Brain microvascular endothelial cell (primary cell): ENCODE results near the gene EVC.
"Not testable (repeated sequence)": the region's sequence is repeated elsewhere in the genome, so short reads cannot be mapped to it uniquely, and the experiment has no call there.

Source experiments
- DNase-seq: peaks from one replicate; pipeline ENCODE4 v3.0.0-alpha.2; 2020
- H3K27ac ChIP-seq: fragments of 250-450 bp; sonication (Bioruptor Pico); 2 replicates; pipeline ENCODE4 v1.5.1; 2020; ENCODE audit warnings: mild to moderate bottlenecking, moderate library complexity
- H3K27me3 ChIP-seq: fragments of 250-450 bp; sonication (Bioruptor Pico); replicated peaks from 2 replicates; pipeline ENCODE4 v1.5.1; 2020; ENCODE audit warnings: mild to moderate bottlenecking
- H3K36me3 ChIP-seq: fragments of 250-450 bp; sonication (Bioruptor Pico); replicated peaks from 2 replicates; pipeline ENCODE4 v1.5.1; 2020; ENCODE audit warnings: mild to moderate bottlenecking
- H3K4me3 ChIP-seq: 2 replicates; pipeline ENCODE4 v1.5.1; 2011; ENCODE audit warnings: low read depth, mild to moderate bottlenecking, control low read depth, low read length, moderate library complexity
- in situ Hi-C: cut with HindIII; loops from 2 replicates; pipeline ENCODE4 v1.10.0; 2017; ENCODE audit warnings: low sequenced_read_pairs, low pct_ligation_motif_present
- TF ChIP-seq, protein P1 (sequence below): IDR thresholded peaks from 2 replicates; pipeline ENCODE4 v1.5.1; 2011; ENCODE audit warnings: low read depth, mild to moderate bottlenecking, moderate library complexity, low read length, control low read depth, inconsistent platforms; ENCODE audit errors: missing control alignments

Gene EVC

DNA sequence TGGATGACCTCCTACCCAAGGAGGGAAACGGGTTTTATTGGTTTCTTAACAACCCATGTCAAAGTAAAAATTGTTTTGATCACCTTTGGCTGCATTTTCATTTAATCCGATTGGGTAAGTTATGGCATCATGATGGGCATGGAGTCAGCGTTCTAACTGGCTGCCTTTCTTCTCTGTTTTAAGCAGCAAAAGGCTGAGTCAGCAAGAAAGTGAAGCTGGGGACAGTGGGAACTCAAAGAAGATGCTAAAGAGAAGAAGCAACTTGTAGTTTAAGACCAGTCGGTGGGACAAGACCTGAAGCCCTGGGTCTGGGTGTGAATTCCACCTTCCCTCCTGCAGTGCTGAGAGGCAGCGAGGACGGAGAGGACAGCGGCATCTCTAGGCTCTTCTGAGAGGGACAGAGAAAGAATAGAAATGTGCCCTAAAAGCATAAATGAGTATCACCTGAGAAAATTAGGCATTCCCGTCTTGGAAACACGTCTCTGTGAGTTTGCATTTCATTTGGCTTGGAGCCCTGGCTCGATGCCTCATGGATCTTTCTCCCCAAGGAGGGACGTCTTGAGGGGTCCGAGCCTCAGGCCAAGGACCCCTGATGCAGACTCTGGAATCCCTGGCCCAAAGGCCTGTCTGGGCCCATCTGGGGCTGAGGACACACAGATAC, 99.9 kb downstream of the EVC start:
- Histone ChIP-seq H3K27ac (no peak overlapping the region), H3K4me3 (no peak overlapping the region), H3K27me3 (no peaks in the 10 kb centered on the region), H3K36me3 (peaks cover 71% of the 10 kb centered on the region)
- TF ChIP-seq, protein P1, sequence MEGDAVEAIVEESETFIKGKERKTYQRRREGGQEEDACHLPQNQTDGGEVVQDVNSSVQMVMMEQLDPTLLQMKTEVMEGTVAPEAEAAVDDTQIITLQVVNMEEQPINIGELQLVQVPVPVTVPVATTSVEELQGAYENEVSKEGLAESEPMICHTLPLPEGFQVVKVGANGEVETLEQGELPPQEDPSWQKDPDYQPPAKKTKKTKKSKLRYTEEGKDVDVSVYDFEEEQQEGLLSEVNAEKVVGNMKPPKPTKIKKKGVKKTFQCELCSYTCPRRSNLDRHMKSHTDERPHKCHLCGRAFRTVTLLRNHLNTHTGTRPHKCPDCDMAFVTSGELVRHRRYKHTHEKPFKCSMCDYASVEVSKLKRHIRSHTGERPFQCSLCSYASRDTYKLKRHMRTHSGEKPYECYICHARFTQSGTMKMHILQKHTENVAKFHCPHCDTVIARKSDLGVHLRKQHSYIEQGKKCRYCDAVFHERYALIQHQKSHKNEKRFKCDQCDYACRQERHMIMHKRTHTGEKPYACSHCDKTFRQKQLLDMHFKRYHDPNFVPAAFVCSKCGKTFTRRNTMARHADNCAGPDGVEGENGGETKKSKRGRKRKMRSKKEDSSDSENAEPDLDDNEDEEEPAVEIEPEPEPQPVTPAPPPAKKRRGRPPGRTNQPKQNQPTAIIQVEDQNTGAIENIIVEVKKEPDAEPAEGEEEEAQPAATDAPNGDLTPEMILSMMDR = no peak
- DNase-seq = no peak
- in situ Hi-C loops = no loop called here

GRCh38 chr4:5812057-5812456, 101.1 kb downstream of the EVC start:
- H3K27ac ChIP-seq, in situ Hi-C loops, H3K27me3 ChIP-seq, DNase-seq, H3K4me3 ChIP-seq: not testable (repeated sequence)
- H3K36me3 ChIP-seq = peaks cover 68% of the 10 kb centered on the region

GRCh38 chr4:5812506-5813229, 101.7 kb downstream of the EVC start:
- H3K36me3 ChIP-seq = peaks cover 62% of the 10 kb centered on the region
- H3K27ac ChIP-seq = no peak overlapping the region
- in situ Hi-C loops = no loop called here
- H3K4me3 ChIP-seq = no peak overlapping the region
- TF ChIP-seq, protein P1 = peak; percentile 80
- DNase-seq = peak; percentile 49
- no peaks in the 10 kb centered on the region for H3K27me3 ChIP-seq

DNA sequence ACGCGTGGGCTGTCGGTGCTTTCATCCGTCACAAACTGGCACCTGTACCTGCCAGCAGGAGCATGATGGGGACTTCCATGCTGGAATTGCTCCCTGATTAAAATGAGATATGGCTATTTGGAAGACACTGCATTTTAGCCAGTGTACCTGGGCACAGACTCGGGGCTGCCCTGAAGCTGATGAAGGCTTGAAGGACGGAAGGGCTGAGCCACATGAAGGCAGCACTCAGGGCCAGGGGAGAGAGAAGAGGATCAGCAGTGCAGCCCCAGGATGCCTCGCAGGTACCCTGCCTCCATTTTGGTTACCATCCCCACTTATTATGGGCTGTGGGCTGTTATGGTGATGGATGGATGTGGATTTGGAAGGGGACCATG, 102.9 kb downstream of the EVC start:
- DNase-seq = no peak
- Histone ChIP-seq H3K4me3 (no peak overlapping the region), H3K36me3 (peaks cover 63% of the 10 kb centered on the region), H3K27me3 (no peaks in the 10 kb centered on the region), H3K27ac (no peak overlapping the region)
- in situ Hi-C loops = no loop called here
- TF ChIP-seq, protein P1 = no peak

DNA sequence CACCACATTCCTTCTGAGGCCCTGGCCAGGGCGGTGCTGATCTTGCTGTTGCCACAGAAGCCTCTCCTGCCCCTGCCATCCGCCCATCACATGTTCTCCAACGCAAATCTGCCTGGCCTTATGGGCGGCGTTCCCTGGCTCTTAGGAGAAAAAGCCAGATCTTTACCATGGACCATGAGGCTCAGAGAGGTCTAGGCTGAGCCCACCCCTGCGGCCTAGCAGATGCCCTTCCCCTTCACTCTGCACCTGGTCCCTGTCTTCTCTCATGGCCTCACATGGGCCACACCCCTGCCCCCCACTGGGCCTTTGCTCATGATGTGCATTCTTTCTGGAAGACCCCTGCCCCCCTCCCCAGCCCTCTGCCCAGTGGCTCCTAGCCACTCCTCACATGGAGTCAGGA, 103.4 kb downstream of the EVC start:
- H3K27ac ChIP-seq = no peak overlapping the region
- TF ChIP-seq, protein P1 = no peak
- in situ Hi-C loops = no loop called here
- H3K27me3 ChIP-seq = no peaks in the 10 kb centered on the region
- peaks cover 61% of the 10 kb centered on the region for H3K36me3 ChIP-seq
- no peak overlapping the region for H3K4me3 ChIP-seq
- no peak for DNase-seq

- H3K36me3 ChIP-seq = peaks cover 60% of the 10 kb centered on the region
- no peak overlapping the region for H3K4me3 ChIP-seq
- H3K27ac ChIP-seq = no peak overlapping the region
- no peaks in the 10 kb centered on the region for H3K27me3 ChIP-seq
- no peak for DNase-seq
- in situ Hi-C loops = no loop called here
- TF ChIP-seq, protein P1 = no peak
Measured at GRCh38 chr4:5815641-5816040, 104.6 kb downstream of the EVC start.
